ENCODE results near the gene ANO1. TPM values are rescaled to one million over a fixed set of nuclear protein-coding genes. Genes with fewer than 3 reads are reported as not detected.

Gene ANO1
- total and polyA plus RNA-seq, 2 of the 8 experiments (the other 6 are each of a cell fraction or from before 2014, with no cell fraction given) = 4.7 to 5.0 TPM

- Histone ChIP-seq H3K36me3 (ENCODE audit: control insufficient read depth in 2 of 4, insufficient read depth in 4 of 4, low read length in 3 of 4) (no peaks in the 10 kb centered on the region), H3K56ac (replicated peaks; ENCODE audit: insufficient read length, low read depth, low read length) (no peak overlapping the region), H2BK5ac (ENCODE audit: low read depth, low read length) (no peak overlapping the region), H2BK15ac (ENCODE audit: low read length) (no peak overlapping the region), H3K27ac (ENCODE audit: low read depth, low read length) (no peak overlapping the region), H3K27me3 (replicated peaks in 1 of 4; ENCODE audit: control insufficient read depth in 3 of 4, extremely low read depth in 1 of 4, insufficient read depth in 3 of 4, low read length in 3 of 4) (no peaks in the 10 kb centered on the region; a peak in 1 of 7 replicates), H3K4me1 (replicated peaks in 1 of 4; ENCODE audit: control insufficient read depth in 3 of 4, insufficient read depth in 4 of 4, low read length in 3 of 4) (no peaks in the 10 kb centered on the region; a peak in 2 of 7 replicates), H3K9ac (replicated peaks in 1 of 4; ENCODE audit: extremely low read depth in 1 of 4, low read depth in 3 of 4, low read length in 3 of 4) (no peak overlapping the region), H3K23ac (ENCODE audit: insufficient read length) (no peak overlapping the region), H3K14ac (ENCODE audit: insufficient read length) (no peak overlapping the region), H2BK120ac (replicated peaks; ENCODE audit: low read depth, low read length) (no peak overlapping the region), H3K9me3 (ENCODE audit: insufficient read depth in 2 of 2, low read depth in 1 of 2, low read length in 1 of 2) (no peaks in the 10 kb centered on the region), H3K79me1 (ENCODE audit: low read depth, low read length) (no peaks in the 10 kb centered on the region), H4K20me1 (replicated peaks in 1 of 2; ENCODE audit: control insufficient read depth in 1 of 2, insufficient read depth in 2 of 2, low read length in 2 of 2) (no peaks in the 10 kb centered on the region), H3K79me2 (ENCODE audit: control insufficient read depth in 1 of 2, insufficient read depth in 2 of 2, low read length in 2 of 2) (no peaks in the 10 kb centered on the region), H3K23me2 (ENCODE audit: low read depth, low read length) (no peaks in the 10 kb centered on the region), H2AFZ (ENCODE audit: low read length) (no peak overlapping the region), H3K4ac (replicated peaks; ENCODE audit: insufficient read length, low read depth, low read length) (no peak overlapping the region), H3K4me2 (ENCODE audit: insufficient read depth in 1 of 2, low read depth in 2 of 2, low read length in 2 of 2) (no peak overlapping the region), H4K91ac (replicated peaks; ENCODE audit: insufficient read length, low read length) (no peak overlapping the region), H2BK12ac (ENCODE audit: low read depth, low read length) (no peak overlapping the region), H4K5ac (ENCODE audit: insufficient read length, low read depth, low read length) (no peak overlapping the region), H2AK5ac (ENCODE audit: low read depth, low read length) (no peak overlapping the region), H3K4me3 (ENCODE audit: extremely low read depth in 1 of 4, insufficient read depth in 2 of 4, low read depth in 3 of 4, low read length in 4 of 4) (no peak overlapping the region), H4K8ac (ENCODE audit: extremely low read depth, insufficient read depth, low read length) (no peak overlapping the region), H2BK20ac (ENCODE audit: low read length) (no peak overlapping the region), H3K18ac (ENCODE audit: extremely low read depth, low read length) (no peak overlapping the region)
- WGBS, 2 experiments (ENCODE audit: extremely low coverage in 1 of 2, insufficient coverage in 1 of 2, insufficient read length in 1 of 2, insufficient replicate concordance in 2 of 2, low coverage in 1 of 2, low lambda C conversion rate in 2 of 2, missing lambda C conversion rate in 1 of 2) = 93% methylated on average over 14 of the region's 14 CpGs; no CpG with 5 or more reads in 1 of the 2 experiments
- CTCF ChIA-PET (ENCODE audit: partially characterized antibody) = interaction anchor here (0.5 to 9.6 kb wide), 9 partner anchors 15 to 240 kb away, joined by 3 to 78 read pairs (median 3); no protein-coding TSS in a partner anchor
- TF ChIP-seq ATF3 (IDR thresholded peaks at IDR 0.05; ENCODE audit: insufficient read depth, low read depth, low read length) (no peak), TAF7 (optimal IDR thresholded peaks at IDR 0.05; ENCODE audit: borderline replicate concordance, low read depth, low read length) (no peak), POLR2A (IDR thresholded peaks at IDR 0.05; ENCODE audit: control extremely low read depth in 1 of 2, low read depth in 2 of 2, low read length in 2 of 2) (no peak), GTF2F1 (IDR thresholded peaks at IDR 0.05; ENCODE audit: borderline replicate concordance, low read depth, low read length) (no peak), JUN (IDR thresholded peaks at IDR 0.05; ENCODE audit: low read depth, low read length) (no peak), TBP (IDR thresholded peaks at IDR 0.05; ENCODE audit: low read depth, low read length) (no peak), EGR1 (IDR thresholded peaks at IDR 0.05; ENCODE audit: borderline replicate concordance, low read depth, low read length) (no peak)
- POLR2A ChIA-PET (ENCODE audit: partially characterized antibody) = no interaction called here
- FAIRE-seq = no peak
- no peak for DNase-seq (ENCODE audit: low read depth in 1 of 2, low spot score in 2 of 2)
Measured at GRCh38 chr11:70155386-70155785, 77.3 kb downstream of the ANO1 start.
